Karpas-422 (cell line): ENCODE measurements around the gene MAPKAPK3. TPM values are rescaled to one million over a fixed set of nuclear protein-coding genes. Genes with fewer than 3 reads are reported as not detected.

Source experiments
- DNase-seq: peaks from one replicate; pipeline ENCODE4 v3.0.0-alpha.2; 2015
- H2AFZ ChIP-seq: fragments of 200-600 bp; sonication (generic); 2 replicates; pipeline ENCODE4 v1.6.1; 2014; ENCODE audit warnings: antibody characterized with exemption, low read length, mixed read lengths
- H3K27ac ChIP-seq: fragments of 200-600 bp; sonication (generic); 2 replicates; pipeline ENCODE4 v1.5.1; 2014; ENCODE audit warnings: mild to moderate bottlenecking, low read length, moderate library complexity
- H3K27me3 ChIP-seq: fragments of 200-600 bp; sonication (generic); 2 replicates; pipeline ENCODE4 v1.6.1; 2014; ENCODE audit warnings: low read length, mixed read lengths
- H3K36me3 ChIP-seq: fragments of 200-600 bp; sonication (generic); 2 replicates; pipeline ENCODE4 v1.6.1; 2014; ENCODE audit warnings: low read length, mixed read lengths; ENCODE audit not compliant: insufficient read depth
- H3K4me1 ChIP-seq: fragments of 200-600 bp; sonication (generic); 2 replicates; pipeline ENCODE4 v1.6.1; 2014; ENCODE audit warnings: mild to moderate bottlenecking, low read length, mixed read lengths
- H3K4me2 ChIP-seq: fragments of 200-600 bp; sonication (generic); 2 replicates; pipeline ENCODE4 v1.6.1; 2014; ENCODE audit warnings: low read length, low read depth, mild to moderate bottlenecking; ENCODE audit not compliant: poor library complexity, severe bottlenecking
- H3K4me3 ChIP-seq: fragments of 200-600 bp; sonication (generic); 2 replicates; pipeline ENCODE4 v1.5.1; 2014; ENCODE audit warnings: mild to moderate bottlenecking, antibody characterized with exemption, low read length, mixed read lengths
- H3K79me2 ChIP-seq: fragments of 200-600 bp; sonication (generic); 2 replicates; pipeline ENCODE4 v1.6.1; 2014; ENCODE audit warnings: mild to moderate bottlenecking, low read length, mixed read lengths
- H3K9ac ChIP-seq: fragments of 200-600 bp; sonication (generic); 2 replicates; pipeline ENCODE4 v1.6.0; 2014; ENCODE audit warnings: low read length
- H3K9me2 ChIP-seq: fragments of 200-600 bp; sonication (generic), shearing (Covaris generic); replicated peaks from 2 replicates; pipeline ENCODE4 v1.6.0; 2014; ENCODE audit warnings: mild to moderate bottlenecking, low read length, moderate library complexity; ENCODE audit not compliant: insufficient read depth
- H3K9me3 ChIP-seq: fragments of 300-700, 200-600 bp; sonication (generic); 2 replicates; pipeline ENCODE4 v1.6.1; 2014; ENCODE audit warnings: low read length, mixed read lengths
- H4K20me1 ChIP-seq: fragments of 200-600 bp; sonication (generic); 2 replicates; pipeline ENCODE4 v1.6.1; 2014; ENCODE audit warnings: mild to moderate bottlenecking, antibody characterized with exemption, low read length, low read depth; ENCODE audit not compliant: insufficient read depth
- total RNA-seq: library from RNA; depleted of rRNA; stranded (reverse); fragments of >200 nt; shearing (Covaris generic); gene quantifications from 2 replicates; pipeline ENCODE4 v1.2.3, GENCODE V29; 2014; ENCODE audit warnings: low replicate concordance; rRNA removed

The MAPKAPK3 gene
- total RNA-seq, result 20.8 and 21.7 TPM in 2 replicates

DNA sequence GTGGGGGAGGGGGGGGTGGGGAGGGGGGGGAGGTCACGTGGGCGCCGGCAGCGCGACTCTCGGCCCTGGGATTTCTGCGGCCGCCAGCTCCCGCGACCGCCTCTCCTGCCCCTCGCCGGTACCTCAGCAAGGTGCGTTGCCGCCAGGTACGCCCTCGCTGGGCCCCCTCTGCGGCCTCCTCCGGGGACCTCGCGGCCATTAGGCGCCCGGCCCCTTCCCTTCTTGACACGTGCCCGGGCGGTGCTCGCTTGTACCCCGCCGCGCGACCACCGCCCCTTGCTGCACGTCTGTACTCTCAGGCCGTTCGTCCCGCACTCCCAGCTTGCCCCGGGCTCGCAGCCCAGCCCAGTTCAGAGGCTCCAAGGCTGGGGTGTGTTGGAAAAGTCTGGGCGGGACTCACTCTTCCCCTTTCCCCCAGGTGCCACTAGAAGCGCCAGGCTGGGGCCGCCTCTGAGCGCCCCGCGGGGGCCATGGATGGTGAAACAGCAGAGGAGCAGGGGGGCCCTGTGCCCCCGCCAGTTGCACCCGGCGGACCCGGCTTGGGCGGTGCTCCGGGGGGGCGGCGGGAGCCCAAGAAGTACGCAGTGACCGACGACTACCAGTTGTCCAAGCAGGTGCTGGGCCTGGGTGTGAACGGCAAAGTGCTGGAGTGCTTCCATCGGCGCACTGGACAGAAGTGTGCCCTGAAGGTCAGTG, at the start of gene MAPKAPK3:
Gene MAPKAPK3 (plus strand): TSS at position 56 of the 696 bp plus-strand sequence. CDS start 415 bp downstream, at position 471.
- Histone ChIP-seq H3K27me3 (no peaks in the 10 kb centered on the region; the same call in 1 of the 2 replicates), H2AFZ (peak within 1 kb of the TSS; percentile 99), H3K9ac (peak within 1 kb of the TSS; percentile 81), H3K4me3 (peak within 1 kb of the TSS; percentile 86), H3K9me2 (no peaks in the 10 kb centered on the region), H4K20me1 (peaks cover 10% of the 10 kb centered on the region; the same call in 1 of the 2 replicates), H3K79me2 (no peaks in the 10 kb centered on the region), H3K4me2 (peak within 1 kb of the TSS; percentile 96), H3K27ac (0 out of 2 replicates have a peak within 1 kb of the TSS, but pooled peaks have one; percentile 7), H3K36me3 (no peaks in the 10 kb centered on the region), H3K4me1 (peaks cover 21% of the 10 kb centered on the region), H3K9me3 (no peaks in the 10 kb centered on the region)
- peak; percentile 67 for DNase-seq

DNA sequence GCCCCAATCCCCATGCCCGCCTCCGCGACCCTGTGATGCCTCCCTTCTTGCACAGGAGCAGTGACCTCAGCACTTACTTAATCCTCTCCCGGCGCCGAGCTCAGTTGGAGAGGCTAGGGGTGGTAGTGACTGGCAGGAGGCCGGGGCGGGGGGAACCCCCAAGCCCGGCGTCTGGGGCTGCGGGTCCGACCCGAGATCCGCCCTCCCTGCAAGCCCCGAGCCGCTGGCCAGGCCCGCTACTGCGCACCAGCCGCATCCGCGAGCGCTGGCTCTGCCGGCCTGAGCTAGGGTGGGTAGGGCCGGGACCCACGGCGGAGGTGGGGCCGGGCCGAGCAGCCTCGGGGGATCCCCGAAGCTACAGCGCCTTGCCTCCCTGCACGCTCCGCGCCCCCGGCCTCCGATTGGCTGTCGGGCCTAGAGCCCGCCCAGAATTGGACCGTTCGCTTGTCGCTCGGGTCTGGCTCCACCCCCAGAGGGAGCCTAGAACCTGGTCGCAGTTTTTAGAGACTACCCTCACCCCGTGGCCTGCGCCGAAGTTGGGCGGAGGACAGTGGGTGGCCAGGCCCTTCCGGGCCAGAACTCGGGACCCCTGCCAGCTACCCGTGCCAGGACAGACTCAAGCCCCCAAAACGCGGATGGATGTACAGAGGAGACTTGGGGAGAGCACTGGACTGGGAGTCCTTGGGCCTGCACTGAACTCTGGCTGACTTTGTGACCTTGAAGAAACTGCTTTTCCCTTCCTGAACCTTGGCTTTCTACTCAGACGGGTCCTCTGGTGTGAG, 49.4 kb upstream of the MAPKAPK3 start, which contains the start of gene C3orf18:
Gene C3orf18 (minus strand): TSS at position 362 of the 782 bp plus-strand sequence. CDS start 2,048 bp downstream, outside the sequence.
- H3K9ac ChIP-seq, result peak within 1 kb of the TSS; percentile 82
- H3K4me1 ChIP-seq, result peaks cover 29% of the 10 kb centered on the region

DNA sequence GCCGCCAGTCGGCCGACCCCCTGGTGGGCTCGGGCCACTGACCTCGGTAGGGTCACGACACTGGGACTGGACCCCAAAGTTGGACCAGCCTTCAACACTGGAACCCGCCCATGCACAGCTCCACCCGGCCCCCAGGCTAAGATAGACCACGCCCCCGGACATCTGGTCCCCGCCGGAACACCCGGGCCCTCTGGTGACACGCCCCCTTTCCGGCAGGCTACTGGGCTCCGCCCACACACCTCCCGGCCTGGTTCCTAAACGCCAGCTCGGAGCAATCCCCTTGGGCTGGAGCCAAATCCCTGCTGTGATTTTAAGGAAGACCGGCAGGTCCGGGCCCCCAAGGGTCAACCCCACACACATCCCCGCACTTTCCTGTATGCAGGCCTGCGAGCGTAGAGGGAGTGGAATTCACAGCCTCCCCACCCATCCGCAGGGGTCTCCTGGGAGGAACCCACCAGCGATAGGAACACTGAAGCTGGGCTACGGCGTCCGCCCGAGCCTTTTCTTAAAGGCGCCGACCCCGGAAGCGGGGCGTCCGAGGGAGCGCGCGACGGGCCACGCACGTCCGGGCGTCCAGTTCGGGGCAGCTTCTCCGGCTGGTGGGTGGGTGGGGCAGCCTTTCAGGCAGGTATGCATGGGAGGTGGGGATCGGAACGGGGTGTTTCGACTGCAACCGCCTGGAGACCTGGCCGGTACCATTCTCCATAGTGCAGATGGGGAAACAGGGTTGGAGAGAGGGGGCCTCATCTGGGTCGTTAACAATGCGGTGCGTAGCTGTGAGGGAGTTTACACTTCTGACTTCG, 47.8 kb upstream of the MAPKAPK3 start, which contains the start of gene HEMK1:
Gene HEMK1 (plus strand): TSS at position 576 of the 803 bp plus-strand sequence. CDS start 1,583 bp downstream, outside the sequence.
- H3K27me3 ChIP-seq, result no peaks in the 10 kb centered on the region
- no peaks in the 10 kb centered on the region for H4K20me1 ChIP-seq
- H3K4me1 ChIP-seq, result peaks cover 29% of the 10 kb centered on the region
- H3K9me2 ChIP-seq, result no peaks in the 10 kb centered on the region
- 0 out of 2 replicates have a peak within 1 kb of the TSS, but pooled peaks have one; percentile 13 for H3K27ac ChIP-seq
- H3K4me3 ChIP-seq, result peak within 1 kb of the TSS; percentile 88
- peak within 1 kb of the TSS; percentile 74 for H3K4me2 ChIP-seq
- no peaks in the 10 kb centered on the region for H3K36me3 ChIP-seq
- H3K9me3 ChIP-seq, result no peaks in the 10 kb centered on the region
- H3K9ac ChIP-seq, result peak within 1 kb of the TSS; percentile 82
- H2AFZ ChIP-seq, result peak within 1 kb of the TSS; percentile 92
- H3K79me2 ChIP-seq, result peaks cover 5% of the 10 kb centered on the region; the same call in 1 of the 2 replicates
- DNase-seq, result peak; percentile 98

More for the DNA sequence above, 49.4 kb upstream of the MAPKAPK3 start, which contains the start of gene C3orf18:
- no peaks in the 10 kb centered on the region for H4K20me1 ChIP-seq
- peak within 1 kb of the TSS; percentile 88 for H3K4me3 ChIP-seq
- no peak within 1 kb of the TSS for H3K27ac ChIP-seq
- H3K79me2 ChIP-seq, result peaks cover 5% of the 10 kb centered on the region; the same call in 1 of the 2 replicates
- H3K9me2 ChIP-seq, result no peaks in the 10 kb centered on the region
- peak; percentile 97 for DNase-seq
- peak within 1 kb of the TSS; percentile 74 for H3K4me2 ChIP-seq
- H3K27me3 ChIP-seq, result no peaks in the 10 kb centered on the region
- no peaks in the 10 kb centered on the region for H3K9me3 ChIP-seq
- H2AFZ ChIP-seq, result peak within 1 kb of the TSS; percentile 88
- no peaks in the 10 kb centered on the region for H3K36me3 ChIP-seq

GRCh38 chr3:50570508-50571279, 46.3 kb upstream of the MAPKAPK3 start:
- Histone ChIP-seq H3K4me3 (peak overlapping the region; percentile 88), H3K9ac (peak overlapping the region; percentile 82), H3K79me2 (peaks cover 5% of the 10 kb centered on the region; the same call in 1 of the 2 replicates)

DNA sequence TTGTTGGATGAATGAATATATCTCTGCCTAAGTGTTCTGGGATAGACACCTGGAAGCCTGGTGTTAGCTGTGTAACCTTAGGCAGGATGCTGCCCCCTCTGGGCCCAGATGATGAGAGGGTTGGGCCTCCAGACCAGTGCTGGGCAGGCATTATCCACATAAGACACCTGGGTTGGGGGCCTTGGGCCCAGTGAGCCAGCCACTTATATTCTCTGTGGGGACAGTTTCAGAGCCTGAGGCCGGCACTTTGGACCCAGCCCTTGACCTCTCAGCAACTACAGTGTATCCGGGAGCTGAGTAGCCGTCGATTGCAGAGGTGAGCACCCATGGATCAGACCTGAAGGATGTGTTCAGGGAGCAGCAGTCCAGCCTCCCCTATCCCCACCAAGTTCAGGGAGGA, 45.5 kb upstream of the MAPKAPK3 start:
- Histone ChIP-seq H3K4me2 (no peak overlapping the region), H3K9me3 (no peaks in the 10 kb centered on the region), H3K79me2 (peaks cover 5% of the 10 kb centered on the region; the same call in 1 of the 2 replicates), H3K27ac (no peak overlapping the region), H3K36me3 (no peaks in the 10 kb centered on the region), H3K4me3 (no peak overlapping the region), H3K9ac (no peak overlapping the region), H3K27me3 (no peaks in the 10 kb centered on the region), H3K4me1 (peaks cover 29% of the 10 kb centered on the region), H3K9me2 (no peaks in the 10 kb centered on the region), H4K20me1 (no peaks in the 10 kb centered on the region), H2AFZ (no peak overlapping the region)
- DNase-seq, result no peak

More at GRCh38 chr3:50570508-50571279, 46.3 kb upstream of the MAPKAPK3 start:
- no peak overlapping the region for H2AFZ ChIP-seq
- no peaks in the 10 kb centered on the region for H3K9me2 ChIP-seq
- no peaks in the 10 kb centered on the region for H4K20me1 ChIP-seq
- no peak for DNase-seq
- H3K27me3 ChIP-seq, result no peaks in the 10 kb centered on the region
- no peak overlapping the region for H3K27ac ChIP-seq
- no peaks in the 10 kb centered on the region for H3K36me3 ChIP-seq
- H3K4me2 ChIP-seq, result peak overlapping the region; percentile 74
- H3K9me3 ChIP-seq, result no peaks in the 10 kb centered on the region
- peaks cover 29% of the 10 kb centered on the region for H3K4me1 ChIP-seq

- Histone ChIP-seq H3K9me3 (no peaks in the 10 kb centered on the region), H3K27ac (no peak overlapping the region), H3K4me3 (no peak overlapping the region), H3K79me2 (peaks cover 5% of the 10 kb centered on the region; the same call in 1 of the 2 replicates), H3K4me2 (no peak overlapping the region), H3K9ac (no peak overlapping the region), H2AFZ (no peak overlapping the region), H4K20me1 (no peaks in the 10 kb centered on the region), H3K9me2 (no peaks in the 10 kb centered on the region), H3K36me3 (no peaks in the 10 kb centered on the region), H3K27me3 (no peaks in the 10 kb centered on the region), H3K4me1 (peaks cover 25% of the 10 kb centered on the region)
- peak; percentile 88 for DNase-seq
Measured at GRCh38 chr3:50572158-50572557, 44.8 kb upstream of the MAPKAPK3 start.

DNA sequence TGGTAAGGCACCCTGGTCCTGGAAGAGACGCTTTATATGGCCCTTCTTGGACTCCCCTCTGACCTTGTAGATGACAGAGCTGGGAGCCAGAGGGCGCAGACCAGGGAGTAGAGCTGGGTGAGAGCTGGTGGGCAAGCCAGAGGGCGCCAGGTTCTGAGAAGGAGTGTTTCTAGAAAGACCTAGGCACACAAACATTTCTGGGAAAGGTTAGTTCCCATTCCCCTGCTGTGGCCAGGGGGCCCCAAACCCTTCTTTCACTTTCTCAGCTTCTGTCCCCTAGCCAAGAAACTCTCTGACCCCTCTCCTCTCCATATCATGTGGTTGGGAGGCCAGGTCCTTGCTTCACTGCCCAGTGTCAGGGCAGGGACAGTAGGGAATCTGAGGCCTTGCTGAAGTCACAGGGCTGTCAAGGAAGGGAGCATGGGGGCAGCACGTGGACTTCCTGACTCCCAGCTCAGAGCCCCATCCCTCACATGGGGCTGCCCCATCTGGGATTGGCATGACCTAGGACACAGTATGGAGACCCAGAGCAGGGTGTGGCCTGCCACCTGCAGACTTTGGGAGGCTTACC, 44.1 kb upstream of the MAPKAPK3 start:
- H4K20me1 ChIP-seq, result no peaks in the 10 kb centered on the region
- H3K79me2 ChIP-seq, result peaks cover 5% of the 10 kb centered on the region; the same call in 1 of the 2 replicates
- H3K4me3 ChIP-seq, result no peak overlapping the region
- H3K27me3 ChIP-seq, result no peaks in the 10 kb centered on the region
- no peak overlapping the region for H3K9ac ChIP-seq
- no peak for DNase-seq
- no peaks in the 10 kb centered on the region for H3K36me3 ChIP-seq
- no peak overlapping the region for H3K27ac ChIP-seq
- no peaks in the 10 kb centered on the region for H3K9me3 ChIP-seq
- H3K4me1 ChIP-seq, result peaks cover 19% of the 10 kb centered on the region
- no peak overlapping the region for H3K4me2 ChIP-seq
- no peak overlapping the region for H2AFZ ChIP-seq
- H3K9me2 ChIP-seq, result no peaks in the 10 kb centered on the region
